ENCODE measurements around the gene EZR. TPM values are rescaled to one million over a fixed set of nuclear protein-coding genes. Genes with fewer than 3 reads are reported as not detected.

The EZR gene
- total and polyA plus RNA-seq, 9 of the 15 experiments (the other 6 are each of a cell fraction or from before 2014, with no cell fraction given), result 36.5 to 162 (median 104) TPM

- peak in 1 of 3 experiments; percentile 85; a peak in 2 of 6 replicates for TF ChIP-seq ZBTB11 (CRISPR knock-in tag; IDR thresholded peaks at IDR 0.05)
- no peak for TF ChIP-seq ZNF133 (CRISPR knock-in tag; IDR thresholded peaks at IDR 0.05)
- TF ChIP-seq ZNF140 (CRISPR knock-in tag; IDR thresholded peaks at IDR 0.05), result no peak
- TF ChIP-seq RBM25 (IDR thresholded peaks at IDR 0.05; ENCODE audit: low read depth, low read length, severe bottlenecking), result no peak
- peak; percentile 99 for TF ChIP-seq ZBTB26 (CRISPR knock-in tag; IDR thresholded peaks at IDR 0.05)
- peak; percentile 99 for TF ChIP-seq CTBP1 (IDR thresholded peaks at IDR 0.05; ENCODE audit: borderline replicate concordance)
- peak; percentile 65 to 97; a peak in 3 of 4 replicates for TF ChIP-seq ETV6 (IDR thresholded peaks at IDR 0.05; ENCODE audit: borderline replicate concordance in 1 of 2, low read depth in 2 of 2, low read length in 1 of 2)
- no peak; the same call in 1 of the 2 replicates for TF ChIP-seq ETV6 (CRISPR knock-in tag; IDR thresholded peaks at IDR 0.05; ENCODE audit: borderline replicate concordance)
- TF ChIP-seq HLTF (IDR thresholded peaks at IDR 0.05), result peak; percentile 100
- peak; percentile 76; the same call in 1 of the 2 replicates for TF ChIP-seq CREB3L1 (IDR thresholded peaks at IDR 0.05; ENCODE audit: borderline replicate concordance, low read depth)
- TF ChIP-seq SRSF7 (optimal IDR thresholded peaks at IDR 0.05; ENCODE audit: low read depth, low read length), result no peak
- TF ChIP-seq NR4A1 (CRISPR knock-in tag; IDR thresholded peaks at IDR 0.05), result no peak
- peak; percentile 77 for TF ChIP-seq NR4A1 (tag; IDR thresholded peaks at IDR 0.05)
- TF ChIP-seq KAT8 (IDR thresholded peaks at IDR 0.05; ENCODE audit: low read depth), result no peak
- TF ChIP-seq ZHX1 (conservative IDR thresholded peaks at IDR 0.05; ENCODE audit: low read length), result no peak
- no peak for TF ChIP-seq STAT5B (CRISPR knock-in tag; IDR thresholded peaks at IDR 0.05)
These were observed 34.1 kb upstream of the EZR start (continued) for GRCh38 chr6:158853072-158853879.
